Fibroblast of lung (primary cell): ENCODE data around the gene MAP1B. TPM values are rescaled to one million over a fixed set of nuclear protein-coding genes. Genes with fewer than 3 reads are reported as not detected.

ENCODE experiments used
- DNase-seq, 2 donors: peaks; one replicate each; pipeline versions ENCODE4 v3.0.0 to v3.0.0-alpha.2; 2010; ENCODE audit warnings: low read depth in 2 of 2
- H2AFZ ChIP-seq: 2 replicates; pipeline ENCODE4 v1.5.1; 2012; ENCODE audit warnings: low read length, control low read depth, inconsistent platforms
- H3K27ac ChIP-seq: 2 replicates; pipeline ENCODE4 v1.5.1; 2011; ENCODE audit warnings: low read length, control low read depth; ENCODE audit not compliant: insufficient read depth
- H3K27me3 ChIP-seq: 2 replicates; pipeline ENCODE4 v1.5.1; 2011; ENCODE audit warnings: mild to moderate bottlenecking, low read length; ENCODE audit not compliant: control insufficient read depth, insufficient read depth
- H3K36me3 ChIP-seq: 2 replicates; pipeline ENCODE4 v1.5.1; 2011; ENCODE audit warnings: low read length; ENCODE audit not compliant: control insufficient read depth, insufficient read depth
- H3K4me1 ChIP-seq: 2 replicates; pipeline ENCODE4 v1.5.1; 2011; ENCODE audit warnings: low read length; ENCODE audit not compliant: control insufficient read depth, insufficient read depth; ENCODE audit errors: extremely low read depth
- H3K4me2 ChIP-seq: 2 replicates; pipeline ENCODE4 v1.5.1; 2011; ENCODE audit warnings: low read length, control low read depth; ENCODE audit not compliant: insufficient read depth; ENCODE audit errors: extremely low read depth
- H3K4me3 ChIP-seq, 4 experiments: fragments of 200-600 bp in 1 of 4; sonication (generic) in 1 of 4; replicated peaks in 1 of 4; 2 replicates each; pipeline ENCODE4 v1.5.1; 2011 to 2016; ENCODE audit warnings: low read length in 4 of 4, low read depth in 3 of 4, mild to moderate bottlenecking in 3 of 4, control low read depth in 2 of 4, inconsistent platforms in 1 of 4, mixed read lengths in 1 of 4; ENCODE audit not compliant: insufficient read depth in 1 of 4; ENCODE audit errors: control extremely low read depth in 1 of 4
- H3K79me2 ChIP-seq: 2 replicates; pipeline ENCODE4 v1.5.1; 2012; ENCODE audit warnings: mild to moderate bottlenecking, low read length, inconsistent platforms; ENCODE audit not compliant: control insufficient read depth, insufficient read depth
- H3K9ac ChIP-seq: 2 replicates; pipeline ENCODE4 v1.5.1; 2011; ENCODE audit warnings: mild to moderate bottlenecking, low read length, control low read depth; ENCODE audit not compliant: insufficient read depth
- H3K9me3 ChIP-seq: 2 replicates; pipeline ENCODE4 v1.5.1; 2012; ENCODE audit warnings: low read depth, low read length; ENCODE audit not compliant: control insufficient read depth, insufficient read depth
- H4K20me1 ChIP-seq: 2 replicates; pipeline ENCODE4 v1.5.1; 2011; ENCODE audit warnings: low read length; ENCODE audit not compliant: control insufficient read depth, insufficient read depth; ENCODE audit errors: extremely low read depth
- EZH2 ChIP-seq: IDR thresholded peaks from 2 replicates; pipeline ENCODE4 v1.5.1; 2012; ENCODE audit warnings: low read length, control low read depth, mild to moderate bottlenecking; ENCODE audit errors: missing control alignments
- polyA plus RNA-seq, 2 donors: library from polyadenylated mRNA; depleted of rRNA in 1 of 2; stranded (reverse) in 1 of 2; unstranded in 1 of 2; fragments of >200 nt; gene quantifications; 2 replicates each; pipeline ENCODE4 v1.2.1, GENCODE V29; 2011 to 2012; ENCODE audit warnings: missing spikeins in 1 of 2
- total RNA-seq: library from RNA; depleted of rRNA; stranded (reverse); fragments of >200 nt; gene quantifications from 2 replicates; pipeline ENCODE4 v1.2.1, GENCODE V29; 2014
- TF ChIP-seq, protein P1 (sequence below), 2 donors: IDR thresholded peaks in 1 of 2; conservative IDR thresholded peaks in 1 of 2; 1 replicate in 1 of 2; 2 replicates in 1 of 2; pipeline ENCODE4 v1.5.1; 2011 to 2012; ENCODE audit warnings: low read length in 2 of 2, control low read depth in 1 of 2, inconsistent platforms in 1 of 2, low read depth in 1 of 2, mild to moderate bottlenecking in 1 of 2

Gene MAP1B
- total and polyA plus RNA-seq, 2 donors (not counting 1 experiment from before 2014, with no cell fraction given) = 83.4 to 109 TPM

DNA sequence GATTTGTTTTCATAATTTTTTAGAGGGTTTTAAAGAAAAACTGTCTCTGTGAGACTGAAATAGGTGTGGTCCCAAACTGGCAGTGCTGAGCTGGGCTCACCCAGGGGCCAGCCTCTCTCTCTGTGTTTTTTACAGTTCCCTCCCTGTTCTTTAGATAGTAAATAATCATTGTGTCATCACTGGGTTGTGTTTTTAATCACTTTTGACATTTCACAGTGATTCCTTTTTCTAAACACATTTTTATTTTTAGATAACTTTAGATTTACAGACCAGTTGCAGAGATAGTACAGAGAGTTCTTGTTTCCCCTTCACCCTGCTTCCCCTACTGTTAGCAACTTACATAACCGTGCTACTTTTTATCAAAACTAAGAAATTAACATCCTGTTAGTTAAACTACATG lies 44.4 kb downstream of the MAP1B start:
- peak in 1 of 2 donors; percentile 59 for DNase-seq
- Histone ChIP-seq H3K4me1 (peaks cover 36% of the 10 kb centered on the region), H3K4me2 (no peak overlapping the region), H3K27ac (peak overlapping the region; percentile 42), H4K20me1 (no peaks in the 10 kb centered on the region), H2AFZ (no peak overlapping the region), H3K79me2 (peaks cover 38% of the 10 kb centered on the region), H3K4me3 (no peak overlapping the region), H3K27me3 (no peaks in the 10 kb centered on the region), H3K9me3 (no peaks in the 10 kb centered on the region), H3K36me3 (peaks cover 8% of the 10 kb centered on the region), H3K9ac (no peak overlapping the region)
- no peak for TF ChIP-seq EZH2
- TF ChIP-seq, protein P1, sequence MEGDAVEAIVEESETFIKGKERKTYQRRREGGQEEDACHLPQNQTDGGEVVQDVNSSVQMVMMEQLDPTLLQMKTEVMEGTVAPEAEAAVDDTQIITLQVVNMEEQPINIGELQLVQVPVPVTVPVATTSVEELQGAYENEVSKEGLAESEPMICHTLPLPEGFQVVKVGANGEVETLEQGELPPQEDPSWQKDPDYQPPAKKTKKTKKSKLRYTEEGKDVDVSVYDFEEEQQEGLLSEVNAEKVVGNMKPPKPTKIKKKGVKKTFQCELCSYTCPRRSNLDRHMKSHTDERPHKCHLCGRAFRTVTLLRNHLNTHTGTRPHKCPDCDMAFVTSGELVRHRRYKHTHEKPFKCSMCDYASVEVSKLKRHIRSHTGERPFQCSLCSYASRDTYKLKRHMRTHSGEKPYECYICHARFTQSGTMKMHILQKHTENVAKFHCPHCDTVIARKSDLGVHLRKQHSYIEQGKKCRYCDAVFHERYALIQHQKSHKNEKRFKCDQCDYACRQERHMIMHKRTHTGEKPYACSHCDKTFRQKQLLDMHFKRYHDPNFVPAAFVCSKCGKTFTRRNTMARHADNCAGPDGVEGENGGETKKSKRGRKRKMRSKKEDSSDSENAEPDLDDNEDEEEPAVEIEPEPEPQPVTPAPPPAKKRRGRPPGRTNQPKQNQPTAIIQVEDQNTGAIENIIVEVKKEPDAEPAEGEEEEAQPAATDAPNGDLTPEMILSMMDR (conservative IDR thresholded peaks at IDR 0.05 in 1 of 2, IDR thresholded peaks at IDR 0.05 in 1 of 2; ENCODE audit: low read depth in 1 of 2, low read length in 2 of 2) = no peak

DNA sequence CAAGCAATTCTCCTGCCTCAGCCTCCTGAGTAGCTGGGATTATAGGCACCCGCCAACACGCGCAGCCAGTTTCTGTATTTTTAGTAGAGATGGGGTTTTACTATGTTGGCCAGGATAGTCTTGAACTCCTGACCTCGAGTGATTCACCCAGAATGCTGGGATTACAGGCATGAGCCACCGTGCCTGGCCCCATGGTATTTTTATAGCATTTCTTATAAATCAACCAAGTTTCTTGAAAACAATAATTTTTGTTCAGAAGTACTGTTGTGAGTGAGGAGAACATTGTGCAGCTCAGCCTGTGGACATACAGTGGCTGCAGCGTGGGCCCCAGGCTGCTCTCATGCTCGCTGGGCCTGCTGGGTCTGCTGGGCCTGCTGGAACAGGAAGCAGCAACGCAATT lies 45.3 kb downstream of the MAP1B start:
- TF ChIP-seq, protein P1 (conservative IDR thresholded peaks at IDR 0.05 in 1 of 2, IDR thresholded peaks at IDR 0.05 in 1 of 2; ENCODE audit: low read depth in 1 of 2, low read length in 2 of 2) = no peak
- TF ChIP-seq EZH2 = no peak
- peak in 1 of 2 donors; percentile 63 for DNase-seq
- Histone ChIP-seq H2AFZ (no peak overlapping the region), H3K4me1 (peaks cover 42% of the 10 kb centered on the region), H3K27me3 (no peaks in the 10 kb centered on the region), H3K4me3 (no peak overlapping the region), H3K9me3 (no peaks in the 10 kb centered on the region), H3K4me2 (no peak overlapping the region), H3K27ac (no peak overlapping the region), H3K36me3 (peaks cover 6% of the 10 kb centered on the region), H3K79me2 (peaks cover 37% of the 10 kb centered on the region), H4K20me1 (no peaks in the 10 kb centered on the region), H3K9ac (no peak overlapping the region)

DNA sequence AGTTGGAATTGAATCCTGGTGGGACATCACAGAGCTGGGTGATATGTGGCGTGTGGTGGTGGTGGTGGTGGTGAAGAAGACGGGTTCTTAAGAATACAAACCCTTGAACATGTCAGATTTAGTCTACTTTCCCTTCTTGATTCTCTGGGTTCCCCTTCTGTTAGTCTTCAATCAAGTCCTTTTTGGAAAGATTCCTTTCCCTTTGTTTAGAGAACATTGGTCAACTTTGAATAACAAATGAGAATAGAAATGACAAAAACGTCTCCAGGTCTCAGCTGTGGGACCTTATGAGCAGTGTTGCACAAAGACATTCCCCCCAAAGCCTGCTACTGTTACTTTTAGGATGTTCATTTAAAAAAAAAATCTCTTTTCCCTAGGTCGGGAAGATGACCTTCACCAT lies 46.3 kb downstream of the MAP1B start:
- Histone ChIP-seq H3K4me1 (peaks cover 45% of the 10 kb centered on the region), H3K27me3 (no peaks in the 10 kb centered on the region), H3K4me3 (no peak overlapping the region), H3K36me3 (no peaks in the 10 kb centered on the region), H3K9ac (no peak overlapping the region), H3K27ac (no peak overlapping the region), H3K79me2 (peaks cover 39% of the 10 kb centered on the region), H2AFZ (no peak overlapping the region), H3K4me2 (no peak overlapping the region), H3K9me3 (no peaks in the 10 kb centered on the region), H4K20me1 (no peaks in the 10 kb centered on the region)
- TF ChIP-seq, protein P1 (conservative IDR thresholded peaks at IDR 0.05 in 1 of 2, IDR thresholded peaks at IDR 0.05 in 1 of 2; ENCODE audit: low read depth in 1 of 2, low read length in 2 of 2) = no peak
- TF ChIP-seq EZH2 = no peak
- DNase-seq = no peak
